K562 (cell line): ENCODE results near the gene EPHB2. TPM values are rescaled to one million over a fixed set of nuclear protein-coding genes. Genes with fewer than 3 reads are reported as not detected.
A peak's percentile ranks its signal among the peaks of the same experiment; 100 is the strongest.

Source experiments
- CTCF ChIP-seq, 3 experiments: IDR thresholded peaks in 2 of 3; conservative IDR thresholded peaks in 1 of 3; 2 replicates each; pipeline ENCODE4 v1.5.1; 2011 to 2012; ENCODE audit warnings: low read length in 3 of 3, mild to moderate bottlenecking in 3 of 3, control low read depth in 2 of 3, improper control_type of control experiment in 1 of 3, inconsistent platforms in 1 of 3, low read depth in 1 of 3, mixed read lengths in 1 of 3, moderate library complexity in 1 of 3; ENCODE audit not compliant: insufficient read depth in 2 of 3
- CUX1 ChIP-seq: fragments of 200-800 bp; sonication (Bioruptor generic); IDR thresholded peaks from 2 replicates; pipeline ENCODE4 v1.6.1; 2016; ENCODE audit warnings: missing genetic modification characterization, missing compliant biosample characterization
- E4F1 ChIP-seq: fragments of 250-450 bp; sonication (Bioruptor Pico); IDR thresholded peaks from 2 replicates; pipeline ENCODE4 v1.5.0; 2021; ENCODE audit warnings: mild to moderate bottlenecking, borderline replicate concordance
- PBX2 ChIP-seq, 2 experiments: IDR thresholded peaks in 1 of 2; conservative IDR thresholded peaks in 1 of 2; 2 replicates each; pipeline ENCODE4 v1.6.1; 2016; ENCODE audit warnings: low read depth in 2 of 2, mild to moderate bottlenecking in 1 of 2, missing compliant biosample characterization in 1 of 2, missing genetic modification characterization in 1 of 2, moderate library complexity in 1 of 2
- PREB ChIP-seq: sonication (generic); formaldehyde crosslinking; IDR thresholded peaks from 2 replicates; pipeline ENCODE4 v1.8.1; 2023; ENCODE audit warnings: mild to moderate bottlenecking, missing genetic modification reagents
- SMAD1 ChIP-seq: fragments of 150-350 bp; IDR thresholded peaks from 2 replicates; pipeline ENCODE4 v1.6.1; 2014; ENCODE audit warnings: low read length, low read depth; ENCODE audit not compliant: partially characterized antibody
- ZNF282 ChIP-seq: sonication (generic); formaldehyde crosslinking; IDR thresholded peaks from 2 replicates; pipeline ENCODE4 v1.8.1; 2023; ENCODE audit warnings: missing genetic modification reagents
- ZNF586 ChIP-seq: fragments of 450-650 bp; formaldehyde crosslinking; conservative IDR thresholded peaks from 2 replicates; pipeline ENCODE4 v1.4.0; 2020; ENCODE audit warnings: mild to moderate bottlenecking, moderate library complexity
- ZNF699 ChIP-seq: fragments of 250-450 bp; sonication (Bioruptor Pico); IDR thresholded peaks from 2 replicates; pipeline ENCODE4 v1.8.0; 2021; ENCODE audit warnings: mild to moderate bottlenecking, moderate library complexity; ENCODE audit not compliant: insufficient replicate concordance
- polyA plus RNA-seq, 8 experiments: library from polyadenylated mRNA; depleted of rRNA in 4 of 8; stranded (reverse) in 5 of 8; unstranded in 3 of 8; fragments of >200 nt; fragmentation: Nextera tagmentation in 2 of 8; fragmentation: Illumina TruSeq in 1 of 8; extraction: Ambion mirVana in 2 of 8; extraction: Trizol in 1 of 8; gene quantifications; 2 replicates each; pipeline versions ENCODE4 v1.2.1 to v1.2.3, GENCODE V29; 2011 to 2014; ENCODE audit warnings: inconsistent platforms in 1 of 8, missing spikeins in 1 of 8
- total RNA-seq, 7 experiments: library from RNA; depleted of rRNA in 6 of 7; stranded (reverse); fragments of >200 nt in 6 of 7; fragmentation: Illumina TruSeq in 2 of 7; extraction: Trizol in 2 of 7; gene quantifications; 2 replicates each; pipeline versions ENCODE4 v1.2.1 to v1.2.3, GENCODE V29; 2011 to 2021; ENCODE audit warnings: low replicate concordance in 1 of 7

Gene EPHB2
- total and polyA plus RNA-seq, 9 of the 15 experiments (the other 6 are each of a cell fraction or from before 2014, with no cell fraction given) = not detected

GRCh38 chr1:22930240-22930912 is 219.7 kb downstream of the EPHB2 start (continued):
- TF ChIP-seq PREB (CRISPR knock-in tag) (no peak), E4F1 (CRISPR knock-in tag) (no peak), ZNF586 (CRISPR knock-in tag) (no peak), SMAD1 (no peak), ZNF282 (CRISPR knock-in tag) (0 out of 2 replicates have a peak, but pooled peaks have one; percentile 26), PBX2 (CRISPR knock-in tag; IDR thresholded peaks at IDR 0.05; ENCODE audit: low read depth) (no peak), PBX2 (tag; conservative IDR thresholded peaks at IDR 0.05; ENCODE audit: low read depth) (no peak), CUX1 (CRISPR knock-in tag) (no peak), ZNF699 (CRISPR knock-in tag) (no peak), CTCF (IDR thresholded peaks at IDR 0.05 in 2 of 3, conservative IDR thresholded peaks at IDR 0.05 in 1 of 3; ENCODE audit: insufficient read depth in 2 of 3, low read depth in 1 of 3, low read length in 3 of 3) (peak; percentile 89 to 93 (median 91))
